HCT116 (cell line): Measurements from ENCODE around the gene ELN. TPM values are rescaled to one million over a fixed set of nuclear protein-coding genes. Genes with fewer than 3 reads are reported as not detected.

Source experiments
- ATAC-seq: fragments of 200-7000 bp; cut with Tn5 transposase; 2 replicates; pipeline ENCODE4 v1.9.1; 2020; ENCODE audit warnings: mild to moderate bottlenecking, moderate library complexity
- BruUV-seq: library from RNA; stranded (reverse); fragments of 400-500 nt; replicated peaks from 2 replicates; lab custom pipeline; 2021; lab: Mats Ljungman, UMichigan
- CTCF ChIA-PET: fragments of 300-600 bp; sonication (Branson Sonifier 250); formaldehyde crosslinking; loops from one replicate; lab custom pipeline; 2021; ENCODE audit warnings: antibody characterized with exemption; lab: Charles Lee
- POLR2A ChIA-PET: fragments of 300-600, 350-600 bp; sonication (Branson Sonifier 250); formaldehyde crosslinking; loops from one replicate; lab custom pipeline; 2021; ENCODE audit warnings: antibody characterized with exemption; lab: Charles Lee
- RAD21 ChIA-PET, 2 experiments: fragments of 300-600 bp; sonication (Branson Sonifier 250); formaldehyde crosslinking; loops; one replicate each; lab custom pipeline; 2023; ENCODE audit warnings: low total read pairs in 2 of 2; ENCODE audit not compliant: uncharacterized antibody in 2 of 2, unreplicated experiment in 2 of 2, low non-redundant PET in 1 of 2; lab: Charles Lee
- DNase-seq: peaks from one replicate; pipeline ENCODE4 v3.0.0-alpha.2; 2010; ENCODE audit warnings: low read depth, low spot score
- H2AFZ ChIP-seq: fragments of 200-600 bp; shearing (Covaris generic), sonication (generic); 2 replicates; pipeline ENCODE4 v1.6.1; 2017; ENCODE audit warnings: low read depth, mixed run types, mixed read lengths, antibody characterized with exemption, low read length; ENCODE audit not compliant: poor library complexity, severe bottlenecking
- H3K27ac ChIP-seq: 2 replicates; pipeline ENCODE4 v1.5.1; 2012; ENCODE audit warnings: low read depth, low read length
- H3K27me3 ChIP-seq: fragments of 200-600 bp; sonication (generic); 2 replicates; pipeline ENCODE4 v1.6.1; 2016; ENCODE audit warnings: mixed run types, low read length, mixed read lengths; ENCODE audit not compliant: insufficient read depth
- H3K36me3 ChIP-seq, 2 experiments: fragments of 200-500 bp in 1 of 2; fragments of 200-600 bp in 1 of 2; sonication (Bioruptor generic) in 1 of 2; sonication (generic) in 1 of 2; 2 replicates each; pipeline versions ENCODE4 v1.5.1 to v1.6.1; 2014 to 2016; ENCODE audit warnings: low read length in 2 of 2, inconsistent platforms in 1 of 2, mixed read lengths in 1 of 2, mixed run types in 1 of 2; ENCODE audit not compliant: insufficient read depth in 2 of 2, control insufficient read depth in 1 of 2
- H3K4me1 ChIP-seq, 2 experiments: fragments of 200-600 bp in 1 of 2; sonication (generic) in 1 of 2; 2 replicates each; pipeline versions ENCODE4 v1.5.1 to v1.6.1; 2012 to 2017; ENCODE audit warnings: low read length in 2 of 2, inconsistent platforms in 1 of 2, mild to moderate bottlenecking in 1 of 2, mixed read lengths in 1 of 2, mixed run types in 1 of 2, moderate library complexity in 1 of 2; ENCODE audit not compliant: insufficient read depth in 2 of 2, control insufficient read depth in 1 of 2
- H3K4me2 ChIP-seq: fragments of 200-600 bp; sonication (generic); 2 replicates; pipeline ENCODE4 v1.6.1; 2017; ENCODE audit warnings: mixed run types, low read length, mixed read lengths
- H3K4me3 ChIP-seq, 2 experiments: fragments of 200-600 bp in 1 of 2; sonication (generic) in 1 of 2; replicated peaks in 1 of 2; 2 replicates each; pipeline ENCODE4 v1.5.1; 2011 to 2016; ENCODE audit warnings: low read length in 2 of 2, control low read depth in 1 of 2, low read depth in 1 of 2, mild to moderate bottlenecking in 1 of 2, mixed read lengths in 1 of 2, mixed run types in 1 of 2
- H3K79me2 ChIP-seq: fragments of 200-600 bp; sonication (generic); 2 replicates; pipeline ENCODE4 v1.6.1; 2017; ENCODE audit warnings: mild to moderate bottlenecking, mixed run types, low read length, moderate library complexity, mixed read lengths; ENCODE audit not compliant: insufficient read depth
- H3K9ac ChIP-seq: fragments of 200-600 bp; sonication (generic); 2 replicates; pipeline ENCODE4 v1.6.1; 2016; ENCODE audit warnings: low read length, mixed read lengths
- H3K9me2 ChIP-seq: fragments of 200-600 bp; sonication (generic), shearing (Covaris generic); 2 replicates; pipeline ENCODE4 v1.6.1; 2017; ENCODE audit warnings: mixed run types, mild to moderate bottlenecking, moderate library complexity; ENCODE audit not compliant: insufficient read depth
- H3K9me3 ChIP-seq, 2 experiments: fragments of 200-500 bp in 1 of 2; fragments of 200-600 bp in 1 of 2; sonication (Bioruptor generic) in 1 of 2; sonication (generic) in 1 of 2; 2 replicates each; pipeline ENCODE4 v1.6.1; 2014 to 2017; ENCODE audit warnings: low read length in 2 of 2, mixed read lengths in 2 of 2, inconsistent platforms in 1 of 2, low read depth in 1 of 2, mild to moderate bottlenecking in 1 of 2, mixed run types in 1 of 2, moderate library complexity in 1 of 2; ENCODE audit not compliant: control insufficient read depth in 1 of 2, insufficient read depth in 1 of 2
- H4K20me1 ChIP-seq: fragments of 200-600 bp; sonication (generic), shearing (Covaris generic); 2 replicates; pipeline ENCODE4 v1.6.1; 2017; ENCODE audit warnings: mixed run types, mild to moderate bottlenecking, moderate library complexity; ENCODE audit not compliant: insufficient read depth
- CBX3 ChIP-seq: IDR thresholded peaks from 2 replicates; pipeline ENCODE4 v1.6.1; 2012; ENCODE audit warnings: low read depth
- CEBPB ChIP-seq: IDR thresholded peaks from 2 replicates; pipeline ENCODE4 v1.6.1; 2012; ENCODE audit warnings: low read depth
- ELF1 ChIP-seq: IDR thresholded peaks from 2 replicates; pipeline ENCODE4 v1.6.1; 2012; ENCODE audit warnings: low read depth, borderline replicate concordance
- EZH2 ChIP-seq: fragments of 200-600 bp; sonication (generic); IDR thresholded peaks from 2 replicates; pipeline ENCODE4 v1.6.1; 2017; ENCODE audit warnings: antibody characterized with exemption, mixed run types
- EZH2phosphoT487 ChIP-seq: fragments of 200-600 bp; IDR thresholded peaks from 2 replicates; pipeline ENCODE4 v1.6.1; 2018; ENCODE audit warnings: antibody characterized with exemption, borderline replicate concordance
- JUND ChIP-seq: IDR thresholded peaks from 2 replicates; pipeline ENCODE4 v1.6.1; 2012
- POLR2A ChIP-seq: IDR thresholded peaks from 2 replicates; pipeline ENCODE4 v1.7.0; 2011; ENCODE audit warnings: borderline replicate concordance; ENCODE audit not compliant: insufficient read depth, insufficient read length; ENCODE audit errors: extremely low read depth
- POLR2AphosphoS5 ChIP-seq: IDR thresholded peaks from 2 replicates; pipeline ENCODE4 v1.6.1; 2011; ENCODE audit warnings: mild to moderate bottlenecking, low read depth, low read length, moderate library complexity
- YY1 ChIP-seq: IDR thresholded peaks from 2 replicates; pipeline ENCODE4 v1.6.1; 2011; ENCODE audit warnings: low read length, low read depth, moderate library complexity, mild to moderate bottlenecking; ENCODE audit not compliant: insufficient replicate concordance; ENCODE audit errors: extremely low read depth
- intact Hi-C: fragments of 100-400 bp; cut with micrococcal nuclease; formaldehyde crosslinking; loops from 2 replicates; pipeline ENCODE4 v1.10.0; 2022
- total RNA-seq: library from RNA; stranded (reverse); gene quantifications from one replicate; pipeline ENCODE4 v1.2.1, GENCODE V29; 2021; ENCODE audit not compliant: unreplicated experiment
- TF ChIP-seq, protein P1 (sequence below): IDR thresholded peaks from 2 replicates; pipeline ENCODE4 v1.6.1; 2012; ENCODE audit warnings: low read depth
- TF ChIP-seq, protein P2 (sequence below): IDR thresholded peaks from 2 replicates; pipeline ENCODE4 v1.6.1; 2012
- TF ChIP-seq, protein P3 (sequence below): IDR thresholded peaks from 2 replicates; pipeline ENCODE4 v1.6.1; 2011; ENCODE audit warnings: mild to moderate bottlenecking, low read length, moderate library complexity; ENCODE audit not compliant: insufficient replicate concordance; ENCODE audit errors: extremely low read depth

The ELN gene
- total RNA-seq, 1 experiment from 2014 or later = 0.17 TPM

DNA sequence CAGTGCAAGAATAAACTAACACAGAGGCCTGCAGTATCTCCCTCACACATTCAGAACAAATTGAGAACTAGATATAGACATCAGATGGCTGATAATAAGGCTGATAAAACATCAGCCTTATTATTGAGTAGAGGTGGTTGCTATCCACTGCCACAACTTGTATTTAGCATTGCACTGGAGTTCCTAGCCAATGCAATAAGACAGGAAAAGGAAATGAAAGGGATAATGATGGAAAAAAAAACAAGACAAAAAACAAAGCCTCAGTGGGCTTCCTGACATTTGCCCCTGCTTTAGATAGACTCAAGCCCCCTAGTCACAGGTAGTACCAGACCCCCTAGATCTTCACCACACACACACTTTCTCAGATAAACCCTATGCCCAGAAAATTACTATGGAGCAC lies 33.2 kb upstream of the ELN start:
- H3K4me3 ChIP-seq = no peak overlapping the region
- H3K4me1 ChIP-seq = peaks cover 0 to 4% of the 10 kb centered on the region in 2 experiments; a peak in 2 of 4 replicates
- H2AFZ ChIP-seq = no peak overlapping the region
- no peaks in the 10 kb centered on the region for H3K9me2 ChIP-seq
- intact Hi-C loops = no loop called here
- POLR2A ChIA-PET = no interaction called here
- no peaks in the 10 kb centered on the region for H3K79me2 ChIP-seq
- no peak overlapping the region for H3K4me2 ChIP-seq
- peaks cover 0 to 7% of the 10 kb centered on the region in 2 experiments; a peak in 1 of 4 replicates for H3K9me3 ChIP-seq
- H3K9ac ChIP-seq = no peak overlapping the region
- ATAC-seq (no peak), DNase-seq (no peak)
- TF ChIP-seq CEBPB = no peak
- H3K36me3 ChIP-seq = no peaks in the 10 kb centered on the region
- no peaks in the 10 kb centered on the region for H4K20me1 ChIP-seq
- RAD21 ChIA-PET = no interaction called here
- H3K27ac ChIP-seq = no peak overlapping the region
- no peaks in the 10 kb centered on the region for H3K27me3 ChIP-seq
- CTCF ChIA-PET = no interaction called here
- BruUV-seq = no TSS peak

DNA sequence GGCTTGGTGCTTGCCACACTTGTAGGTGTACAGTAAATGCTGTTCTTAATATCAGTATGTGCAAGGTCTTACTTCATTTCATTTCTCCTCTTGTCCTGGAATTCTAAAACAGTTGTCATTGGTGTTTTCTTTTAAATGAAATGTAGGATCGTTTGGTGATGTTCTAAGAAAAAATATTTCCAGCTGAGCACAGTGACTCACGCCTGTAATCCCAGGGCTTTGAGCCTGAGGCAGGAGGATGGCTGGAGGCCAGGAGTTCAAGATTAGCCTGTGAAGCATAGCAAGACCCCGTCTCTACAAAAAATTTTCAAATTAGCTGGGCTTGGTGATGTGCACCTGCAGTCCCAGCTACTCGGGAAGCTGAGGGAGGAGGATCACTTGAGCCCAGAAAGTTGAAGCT lies 32.6 kb upstream of the ELN start:
- Histone ChIP-seq H3K9ac (no peak overlapping the region), H3K4me2 (no peak overlapping the region), H3K27ac (no peak overlapping the region), H2AFZ (no peak overlapping the region), H3K9me3 (peaks cover 0 to 7% of the 10 kb centered on the region in 2 experiments; a peak in 1 of 4 replicates), H3K27me3 (no peaks in the 10 kb centered on the region), H3K79me2 (no peaks in the 10 kb centered on the region), H3K9me2 (no peaks in the 10 kb centered on the region), H3K4me1 (peaks cover 0 to 5% of the 10 kb centered on the region in 2 experiments; a peak in 2 of 4 replicates), H3K36me3 (no peaks in the 10 kb centered on the region), H4K20me1 (no peaks in the 10 kb centered on the region), H3K4me3 (no peak overlapping the region)
- ChIA-PET CTCF (interaction anchor here (0.9 kb wide), 2 partner anchors 16 to 31 kb away, joined by 3 read pairs; no protein-coding TSS in a partner anchor), POLR2A (interaction anchor here (0.6 kb wide), 1 partner anchor 62 kb away, joined by 3 read pairs; no protein-coding TSS in a partner anchor), RAD21 (no interaction called here)
- DNase-seq = no peak
- intact Hi-C loops = no loop called here
- ATAC-seq = no peak
- no TSS peak for BruUV-seq
- TF ChIP-seq, protein P1, sequence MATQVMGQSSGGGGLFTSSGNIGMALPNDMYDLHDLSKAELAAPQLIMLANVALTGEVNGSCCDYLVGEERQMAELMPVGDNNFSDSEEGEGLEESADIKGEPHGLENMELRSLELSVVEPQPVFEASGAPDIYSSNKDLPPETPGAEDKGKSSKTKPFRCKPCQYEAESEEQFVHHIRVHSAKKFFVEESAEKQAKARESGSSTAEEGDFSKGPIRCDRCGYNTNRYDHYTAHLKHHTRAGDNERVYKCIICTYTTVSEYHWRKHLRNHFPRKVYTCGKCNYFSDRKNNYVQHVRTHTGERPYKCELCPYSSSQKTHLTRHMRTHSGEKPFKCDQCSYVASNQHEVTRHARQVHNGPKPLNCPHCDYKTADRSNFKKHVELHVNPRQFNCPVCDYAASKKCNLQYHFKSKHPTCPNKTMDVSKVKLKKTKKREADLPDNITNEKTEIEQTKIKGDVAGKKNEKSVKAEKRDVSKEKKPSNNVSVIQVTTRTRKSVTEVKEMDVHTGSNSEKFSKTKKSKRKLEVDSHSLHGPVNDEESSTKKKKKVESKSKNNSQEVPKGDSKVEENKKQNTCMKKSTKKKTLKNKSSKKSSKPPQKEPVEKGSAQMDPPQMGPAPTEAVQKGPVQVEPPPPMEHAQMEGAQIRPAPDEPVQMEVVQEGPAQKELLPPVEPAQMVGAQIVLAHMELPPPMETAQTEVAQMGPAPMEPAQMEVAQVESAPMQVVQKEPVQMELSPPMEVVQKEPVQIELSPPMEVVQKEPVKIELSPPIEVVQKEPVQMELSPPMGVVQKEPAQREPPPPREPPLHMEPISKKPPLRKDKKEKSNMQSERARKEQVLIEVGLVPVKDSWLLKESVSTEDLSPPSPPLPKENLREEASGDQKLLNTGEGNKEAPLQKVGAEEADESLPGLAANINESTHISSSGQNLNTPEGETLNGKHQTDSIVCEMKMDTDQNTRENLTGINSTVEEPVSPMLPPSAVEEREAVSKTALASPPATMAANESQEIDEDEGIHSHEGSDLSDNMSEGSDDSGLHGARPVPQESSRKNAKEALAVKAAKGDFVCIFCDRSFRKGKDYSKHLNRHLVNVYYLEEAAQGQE = no peak
- TF ChIP-seq CEBPB (no peak), POLR2A (no peak), EZH2 (no peak), POLR2AphosphoS5 (no peak), ELF1 (no peak), YY1 (no peak), EZH2phosphoT487 (no peak), CBX3 (no peak), JUND (no peak)
- TF ChIP-seq, protein P2, sequence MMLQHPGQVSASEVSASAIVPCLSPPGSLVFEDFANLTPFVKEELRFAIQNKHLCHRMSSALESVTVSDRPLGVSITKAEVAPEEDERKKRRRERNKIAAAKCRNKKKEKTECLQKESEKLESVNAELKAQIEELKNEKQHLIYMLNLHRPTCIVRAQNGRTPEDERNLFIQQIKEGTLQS = no peak
- TF ChIP-seq, protein P3, sequence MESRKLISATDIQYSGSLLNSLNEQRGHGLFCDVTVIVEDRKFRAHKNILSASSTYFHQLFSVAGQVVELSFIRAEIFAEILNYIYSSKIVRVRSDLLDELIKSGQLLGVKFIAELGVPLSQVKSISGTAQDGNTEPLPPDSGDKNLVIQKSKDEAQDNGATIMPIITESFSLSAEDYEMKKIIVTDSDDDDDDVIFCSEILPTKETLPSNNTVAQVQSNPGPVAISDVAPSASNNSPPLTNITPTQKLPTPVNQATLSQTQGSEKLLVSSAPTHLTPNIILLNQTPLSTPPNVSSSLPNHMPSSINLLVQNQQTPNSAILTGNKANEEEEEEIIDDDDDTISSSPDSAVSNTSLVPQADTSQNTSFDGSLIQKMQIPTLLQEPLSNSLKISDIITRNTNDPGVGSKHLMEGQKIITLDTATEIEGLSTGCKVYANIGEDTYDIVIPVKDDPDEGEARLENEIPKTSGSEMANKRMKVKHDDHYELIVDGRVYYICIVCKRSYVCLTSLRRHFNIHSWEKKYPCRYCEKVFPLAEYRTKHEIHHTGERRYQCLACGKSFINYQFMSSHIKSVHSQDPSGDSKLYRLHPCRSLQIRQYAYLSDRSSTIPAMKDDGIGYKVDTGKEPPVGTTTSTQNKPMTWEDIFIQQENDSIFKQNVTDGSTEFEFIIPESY = no peak
